Measurements from ENCODE around the gene ZNF197. TPM values are rescaled to one million over a fixed set of nuclear protein-coding genes. Genes with fewer than 3 reads are reported as not detected.

The ZNF197 gene
- total RNA-seq, 1 experiment from 2014 or later = 14.3 TPM

- no peaks in the 10 kb centered on the region for H3K4me1 ChIP-seq (ENCODE audit: insufficient read depth, low read length, poor library complexity, severe bottlenecking)
- no peak for TF ChIP-seq EZH2 (IDR thresholded peaks at IDR 0.05; ENCODE audit: borderline replicate concordance, low read depth, low read length, poor library complexity, severe bottlenecking)
- no peak for TF ChIP-seq CTCF (conservative IDR thresholded peaks at IDR 0.05; ENCODE audit: low read depth, low read length)
- intact Hi-C loops (cut with micrococcal nuclease; ENCODE audit: unreplicated experiment) = no loop called here
- no peak overlapping the region for H3K4me3 ChIP-seq (ENCODE audit: low read depth, low read length, poor library complexity, severe bottlenecking)
- H3K27ac ChIP-seq (ENCODE audit: low read depth, low read length, poor library complexity, severe bottlenecking) = no peak overlapping the region
- no peaks in the 10 kb centered on the region for H3K27me3 ChIP-seq (replicated peaks; ENCODE audit: insufficient read depth, low read depth, low read length, poor library complexity)
- no TSS peak for BruUV-seq (replicated peaks)
- DNase-seq (ENCODE audit: low spot score) = no peak
- H3K9me3 ChIP-seq (ENCODE audit: low read depth, low read length, poor library complexity, severe bottlenecking) = peaks cover 9% of the 10 kb centered on the region
- ChIA-PET CTCF (no interaction called here), POLR2A (ENCODE audit: low non-redundant PET) (no interaction called here)
- peaks cover 36% of the 10 kb centered on the region for H3K36me3 ChIP-seq (ENCODE audit: insufficient read depth, low read length, poor library complexity, severe bottlenecking)
Observed at GRCh38 chr3:44654039-44654438, 29.2 kb downstream of the ZNF197 start.

- no peaks in the 10 kb centered on the region for H3K4me1 ChIP-seq (ENCODE audit: insufficient read depth, low read length, poor library complexity, severe bottlenecking)
- POLR2A ChIA-PET (ENCODE audit: low non-redundant PET) = no interaction called here
- no peak for DNase-seq (ENCODE audit: low spot score)
Observed at GRCh38 chr3:44659015-44659414, 34.2 kb downstream of the ZNF197 start.

GRCh38 chr3:44659434-44659833, 34.6 kb downstream of the ZNF197 start:
- POLR2A ChIA-PET (ENCODE audit: low non-redundant PET) = no interaction called here
- H3K4me3 ChIP-seq (ENCODE audit: low read depth, low read length, poor library complexity, severe bottlenecking) = no peak overlapping the region
- H3K36me3 ChIP-seq (ENCODE audit: insufficient read depth, low read length, poor library complexity, severe bottlenecking) = peaks cover 37% of the 10 kb centered on the region
- H3K4me1 ChIP-seq (ENCODE audit: insufficient read depth, low read length, poor library complexity, severe bottlenecking) = no peaks in the 10 kb centered on the region
- intact Hi-C loops (cut with micrococcal nuclease; ENCODE audit: unreplicated experiment) = no loop called here
- CTCF ChIA-PET = no interaction called here
- BruUV-seq (replicated peaks) = no TSS peak
- no peak for DNase-seq (ENCODE audit: low spot score)
- no peaks in the 10 kb centered on the region for H3K27me3 ChIP-seq (replicated peaks; ENCODE audit: insufficient read depth, low read depth, low read length, poor library complexity)
- no peak for TF ChIP-seq CTCF (conservative IDR thresholded peaks at IDR 0.05; ENCODE audit: low read depth, low read length)
- no peak for TF ChIP-seq EZH2 (IDR thresholded peaks at IDR 0.05; ENCODE audit: borderline replicate concordance, low read depth, low read length, poor library complexity, severe bottlenecking)
- peaks cover 13% of the 10 kb centered on the region for H3K9me3 ChIP-seq (ENCODE audit: low read depth, low read length, poor library complexity, severe bottlenecking)
- H3K27ac ChIP-seq (ENCODE audit: low read depth, low read length, poor library complexity, severe bottlenecking) = no peak overlapping the region

More at GRCh38 chr3:44659015-44659414, 34.2 kb downstream of the ZNF197 start:
- CTCF ChIA-PET = no interaction called here
- Histone ChIP-seq H3K4me3 (ENCODE audit: low read depth, low read length, poor library complexity, severe bottlenecking) (no peak overlapping the region), H3K27ac (ENCODE audit: low read depth, low read length, poor library complexity, severe bottlenecking) (no peak overlapping the region), H3K27me3 (replicated peaks; ENCODE audit: insufficient read depth, low read depth, low read length, poor library complexity) (no peaks in the 10 kb centered on the region), H3K36me3 (ENCODE audit: insufficient read depth, low read length, poor library complexity, severe bottlenecking) (peaks cover 41% of the 10 kb centered on the region), H3K9me3 (ENCODE audit: low read depth, low read length, poor library complexity, severe bottlenecking) (peaks cover 13% of the 10 kb centered on the region)
- intact Hi-C loops (cut with micrococcal nuclease; ENCODE audit: unreplicated experiment) = no loop called here
- no TSS peak for BruUV-seq (replicated peaks)
- TF ChIP-seq EZH2 (IDR thresholded peaks at IDR 0.05; ENCODE audit: borderline replicate concordance, low read depth, low read length, poor library complexity, severe bottlenecking) = no peak
- TF ChIP-seq CTCF (conservative IDR thresholded peaks at IDR 0.05; ENCODE audit: low read depth, low read length) = no peak

Measured in A673 (cell line).